Central memory CD4-positive, alpha-beta T cell (primary cell): ENCODE results near the gene CIC.
"Not testable (repeated sequence)": the region's sequence is repeated elsewhere in the genome, so short reads cannot be mapped to it uniquely, and the experiment has no call there.

Experiments
- DNase-seq: peaks from one replicate; pipeline ENCODE4 v3.0.0; 2022

CIC gene

GRCh38 chr19:42335971-42336370 lies 66.9 kb downstream of the CIC start:
- no peak for DNase-seq

GRCh38 chr19:42339126-42339860 lies 70.2 kb downstream of the CIC start:
- DNase-seq, result not testable (repeated sequence)

GRCh38 chr19:42339922-42340321 lies 70.9 kb downstream of the CIC start:
- DNase-seq, result not testable (repeated sequence)

GRCh38 chr19:42343344-42344110 lies 74.5 kb downstream of the CIC start:
- DNase-seq, result no peak

- DNase-seq, result no peak
Observed at GRCh38 chr19:42344336-42344893, 75.4 kb downstream of the CIC start.
